Nephron (organoid): ENCODE results near the gene ZNF750.

ENCODE experiments used
- H3K27ac Mint-ChIP-seq, 3 experiments: 2 replicates each; pipeline ENCODE4 v1.8.0; 2020; ENCODE audit warnings: mixed read lengths in 3 of 3, mild to moderate bottlenecking in 2 of 3, moderate library complexity in 1 of 3
- H3K27me3 Mint-ChIP-seq: 2 replicates; pipeline ENCODE4 v1.8.0; 2021; ENCODE audit warnings: low read depth, mild to moderate bottlenecking, moderate library complexity, mixed read lengths
- H3K36me3 Mint-ChIP-seq: 2 replicates; pipeline ENCODE4 v1.8.0; 2020; ENCODE audit warnings: low read depth, mixed read lengths
- H3K4me1 Mint-ChIP-seq: 2 replicates; pipeline ENCODE4 v1.8.0; 2020; ENCODE audit warnings: mixed read lengths
- H3K4me3 Mint-ChIP-seq, 3 experiments: 2 replicates each; pipeline ENCODE4 v1.8.0; 2020; ENCODE audit warnings: mild to moderate bottlenecking in 3 of 3, mixed read lengths in 3 of 3, moderate library complexity in 2 of 3
- H3K9me3 Mint-ChIP-seq: 2 replicates; pipeline ENCODE4 v1.8.0; 2020; ENCODE audit warnings: mixed read lengths
- CTCF ChIP-seq, 3 experiments: fragments of 200-600 bp; sonication (generic); IDR thresholded peaks; one replicate each; pipeline ENCODE4 v1.5.0; 2021; ENCODE audit warnings: antibody characterized with exemption in 3 of 3; ENCODE audit not compliant: unreplicated experiment in 3 of 3

The ZNF750 gene

GRCh38 chr17:82782657-82783207 is 57.1 kb downstream of the ZNF750 start:
- Mint-ChIP-seq H3K27ac (peak overlapping the region in 2 of 3 experiments; percentile 14 to 59), H3K27me3 (no peaks in the 10 kb centered on the region)
- no peak for TF ChIP-seq CTCF (IDR thresholded peaks at IDR 0.05; ENCODE audit: unreplicated experiment in 3 of 3)

GRCh38 chr17:82781894-82782274 is 57.9 kb downstream of the ZNF750 start:
- peaks cover 26% of the 10 kb centered on the region for H3K4me1 Mint-ChIP-seq
- H3K9me3 Mint-ChIP-seq, result no peaks in the 10 kb centered on the region
- peaks cover 18% of the 10 kb centered on the region for H3K36me3 Mint-ChIP-seq
- H3K27me3 Mint-ChIP-seq, result no peaks in the 10 kb centered on the region
- TF ChIP-seq CTCF (IDR thresholded peaks at IDR 0.05; ENCODE audit: unreplicated experiment in 3 of 3), result peak; percentile 96 to 98 (median 97)
- peak overlapping the region; percentile 53 to 77 (median 61) for H3K27ac Mint-ChIP-seq
- no peak overlapping the region for H3K4me3 Mint-ChIP-seq

More at GRCh38 chr17:82782657-82783207, 57.1 kb downstream of the ZNF750 start:
- H3K36me3 Mint-ChIP-seq, result peaks cover 11% of the 10 kb centered on the region
- no peak overlapping the region for H3K4me3 Mint-ChIP-seq
- H3K9me3 Mint-ChIP-seq, result no peaks in the 10 kb centered on the region
- H3K4me1 Mint-ChIP-seq, result peaks cover 20% of the 10 kb centered on the region

DNA sequence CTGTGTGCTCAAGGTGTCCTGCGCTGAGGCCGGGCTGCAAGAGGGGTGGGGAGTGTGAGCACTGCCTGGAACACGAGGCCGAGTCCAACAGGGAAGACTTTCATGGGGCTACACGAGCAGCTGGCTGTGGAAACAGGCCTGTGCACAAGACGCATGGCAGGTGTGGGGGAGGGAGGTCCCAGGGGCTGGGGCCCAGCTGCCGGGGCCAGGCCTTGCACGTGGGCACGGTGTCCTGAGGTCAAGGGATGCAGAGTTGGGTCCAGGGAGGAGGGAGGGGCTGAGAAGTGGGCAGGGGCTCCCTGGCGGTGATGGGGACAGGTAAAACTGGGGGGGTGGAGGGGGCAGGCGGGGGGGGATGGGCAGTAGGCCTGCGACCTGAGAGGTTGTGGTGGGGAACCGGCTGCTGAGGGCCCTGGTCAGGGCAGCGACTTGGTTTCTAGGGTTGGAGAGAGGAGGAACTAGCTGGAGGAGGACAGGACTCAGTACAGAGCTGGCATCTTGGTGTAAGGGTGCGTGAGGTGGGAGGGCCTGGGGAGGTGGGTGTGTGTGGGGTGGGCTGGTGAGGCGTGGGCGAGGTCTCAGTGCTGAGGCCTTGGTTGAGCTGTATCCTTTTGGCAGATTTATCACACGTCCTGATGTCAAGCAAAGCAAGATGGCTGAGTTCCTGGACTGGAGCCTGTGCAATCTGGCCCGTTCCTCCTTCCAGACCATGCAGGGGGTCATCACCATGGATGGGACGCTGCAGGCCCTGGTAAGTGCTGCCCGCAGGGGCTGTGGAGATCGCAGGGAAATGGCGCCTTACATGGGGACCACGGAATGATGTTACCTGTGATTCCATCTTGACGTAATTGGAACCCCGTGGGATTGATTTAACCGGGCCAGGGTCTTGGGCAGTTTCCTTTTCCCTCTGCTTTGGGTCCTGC is 58.6 kb downstream of the ZNF750 start:
- H3K27ac Mint-ChIP-seq, result peak overlapping the region; percentile 53 to 77 (median 61)
- peaks cover 26% of the 10 kb centered on the region for H3K4me1 Mint-ChIP-seq
- no peaks in the 10 kb centered on the region for H3K27me3 Mint-ChIP-seq
- no peak for TF ChIP-seq CTCF (IDR thresholded peaks at IDR 0.05; ENCODE audit: unreplicated experiment in 3 of 3)
- no peaks in the 10 kb centered on the region for H3K9me3 Mint-ChIP-seq
- peaks cover 23% of the 10 kb centered on the region for H3K36me3 Mint-ChIP-seq
- H3K4me3 Mint-ChIP-seq, result no peak overlapping the region

DNA sequence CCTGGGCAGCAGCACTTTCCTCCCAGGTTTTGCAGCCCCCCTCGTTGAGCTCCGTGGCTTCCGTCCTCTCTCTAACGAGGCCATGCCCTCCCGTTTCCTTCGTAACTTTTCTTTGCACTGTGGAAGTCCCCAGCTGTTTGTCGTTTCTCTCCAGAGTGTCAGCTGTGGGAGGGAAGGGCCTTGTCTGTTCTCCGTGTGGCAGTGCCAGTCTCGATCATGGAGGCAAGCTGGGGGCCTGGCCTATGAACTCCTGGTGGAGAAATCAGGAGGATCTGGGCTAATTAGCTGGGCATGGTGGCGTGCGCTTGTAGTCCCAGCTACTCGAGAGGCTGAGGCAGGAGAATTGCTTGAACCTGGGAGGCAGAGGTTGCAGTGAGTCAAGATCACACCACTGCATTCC is 59.6 kb downstream of the ZNF750 start:
- TF ChIP-seq CTCF (IDR thresholded peaks at IDR 0.05; ENCODE audit: unreplicated experiment in 3 of 3), result no peak
- Mint-ChIP-seq H3K27me3 (no peaks in the 10 kb centered on the region), H3K9me3 (no peaks in the 10 kb centered on the region), H3K36me3 (peaks cover 20% of the 10 kb centered on the region), H3K4me1 (peaks cover 26% of the 10 kb centered on the region), H3K4me3 (no peak overlapping the region), H3K27ac (peak overlapping the region; percentile 58 to 68 (median 59))

DNA sequence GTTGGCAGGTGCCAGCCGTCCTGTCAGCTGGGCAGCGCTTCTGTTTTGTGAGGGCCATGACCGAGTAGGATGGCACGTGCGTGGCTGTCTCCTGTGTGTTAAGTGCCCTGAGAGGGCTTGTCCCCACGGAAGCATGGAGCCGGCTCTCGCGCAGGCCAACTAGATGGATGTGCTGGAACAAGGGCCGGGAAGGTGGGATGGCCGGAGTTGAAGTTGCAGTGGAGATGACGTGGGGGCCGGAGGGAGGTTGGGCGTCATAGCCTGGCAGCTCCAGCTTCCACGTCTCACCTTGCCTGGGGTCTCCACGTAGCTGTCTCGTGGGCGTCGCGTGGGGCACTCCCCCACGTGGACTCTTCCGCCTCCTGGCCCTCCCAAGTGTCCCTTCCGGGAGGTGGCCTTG is 60.3 kb downstream of the ZNF750 start:
- H3K9me3 Mint-ChIP-seq, result no peaks in the 10 kb centered on the region
- H3K4me1 Mint-ChIP-seq, result peaks cover 26% of the 10 kb centered on the region
- H3K27me3 Mint-ChIP-seq, result no peaks in the 10 kb centered on the region
- no peak for TF ChIP-seq CTCF (IDR thresholded peaks at IDR 0.05; ENCODE audit: unreplicated experiment in 3 of 3)
- H3K4me3 Mint-ChIP-seq, result no peak overlapping the region
- no peak overlapping the region for H3K27ac Mint-ChIP-seq
- H3K36me3 Mint-ChIP-seq, result peaks cover 25% of the 10 kb centered on the region
